IgD-negative memory B cell (primary cell): ENCODE data around the gene RAB3B. TPM values are rescaled to one million over a fixed set of nuclear protein-coding genes. Genes with fewer than 3 reads are reported as not detected.

Experiments
- H3K27ac Mint-ChIP-seq, 3 donors: one replicate each; pipeline ENCODE4 v1.8.0; 2020 to 2022; ENCODE audit warnings: mild to moderate bottlenecking in 3 of 3, mixed read lengths in 3 of 3, moderate library complexity in 1 of 3
- H3K27me3 Mint-ChIP-seq: one replicate; pipeline ENCODE4 v1.8.0; 2021; ENCODE audit warnings: mixed read lengths
- H3K36me3 Mint-ChIP-seq: one replicate; pipeline ENCODE4 v1.8.0; 2020; ENCODE audit warnings: mild to moderate bottlenecking, mixed read lengths
- H3K4me1 Mint-ChIP-seq, 3 donors: one replicate each; pipeline ENCODE4 v1.8.0; 2020 to 2022; ENCODE audit warnings: mixed read lengths in 3 of 3, mild to moderate bottlenecking in 1 of 3
- H3K4me3 Mint-ChIP-seq, 4 donors: one replicate each; pipeline ENCODE4 v1.8.0; 2020 to 2022; ENCODE audit warnings: mild to moderate bottlenecking in 4 of 4, mixed read lengths in 4 of 4, moderate library complexity in 3 of 4
- H3K9me3 Mint-ChIP-seq, 3 donors: one replicate each; pipeline ENCODE4 v1.8.0; 2020 to 2021; ENCODE audit warnings: mixed read lengths in 3 of 3, mild to moderate bottlenecking in 1 of 3
- polyA plus RNA-seq: library from polyadenylated mRNA; unstranded; fragments of 300-500 nt; fragmentation: Illumina TruSeq; gene quantifications from one replicate; pipeline ENCODE4 v1.2.3, GENCODE V29; 2021

RAB3B gene
- polyA plus RNA-seq, 1 donor from 2014 or later: not detected

- no peaks in the 10 kb centered on the region for H3K27me3 Mint-ChIP-seq
- no peaks in the 10 kb centered on the region for H3K9me3 Mint-ChIP-seq
- H3K4me3 Mint-ChIP-seq: no peak overlapping the region
- peaks cover 33 to 40% (median 38%) of the 10 kb centered on the region in 3 donors for H3K4me1 Mint-ChIP-seq
- H3K27ac Mint-ChIP-seq: peak overlapping the region in 1 of 3 donors; percentile 35
- H3K36me3 Mint-ChIP-seq: peaks cover 2% of the 10 kb centered on the region
These were observed 122.8 kb downstream of the RAB3B start for GRCh38 chr1:51867479-51868232.

- H3K27me3 Mint-ChIP-seq: no peaks in the 10 kb centered on the region
- peaks cover 25 to 33% (median 31%) of the 10 kb centered on the region in 3 donors for H3K4me1 Mint-ChIP-seq
- H3K36me3 Mint-ChIP-seq: no peaks in the 10 kb centered on the region
- H3K27ac Mint-ChIP-seq: peak overlapping the region; percentile 22 to 92 (median 84)
- peak overlapping the region in 2 of 4 donors; percentile 73 to 82 for H3K4me3 Mint-ChIP-seq
- no peaks in the 10 kb centered on the region for H3K9me3 Mint-ChIP-seq
These were observed 127.1 kb downstream of the RAB3B start for GRCh38 chr1:51863384-51863783.

- Mint-ChIP-seq H3K4me1 (peaks cover 12 to 23% (median 19%) of the 10 kb centered on the region in 3 donors), H3K27ac (no peak overlapping the region), H3K27me3 (no peaks in the 10 kb centered on the region), H3K4me3 (no peak overlapping the region), H3K36me3 (no peaks in the 10 kb centered on the region), H3K9me3 (no peaks in the 10 kb centered on the region)
These were observed 128.8 kb downstream of the RAB3B start for GRCh38 chr1:51861669-51862068.

GRCh38 chr1:51859735-51860134 is 130.8 kb downstream of the RAB3B start:
- Mint-ChIP-seq H3K36me3 (no peaks in the 10 kb centered on the region), H3K4me3 (no peak overlapping the region), H3K27me3 (no peaks in the 10 kb centered on the region), H3K9me3 (no peaks in the 10 kb centered on the region), H3K27ac (no peak overlapping the region), H3K4me1 (peaks cover 9 to 18% (median 14%) of the 10 kb centered on the region in 3 donors)

GRCh38 chr1:51859333-51859732 is 131.2 kb downstream of the RAB3B start:
- Mint-ChIP-seq H3K4me1 (peaks cover 9 to 18% (median 14%) of the 10 kb centered on the region in 3 donors), H3K27me3 (no peaks in the 10 kb centered on the region), H3K4me3 (no peak overlapping the region), H3K9me3 (no peaks in the 10 kb centered on the region), H3K36me3 (no peaks in the 10 kb centered on the region), H3K27ac (no peak overlapping the region)

GRCh38 chr1:51858892-51859291 is 131.6 kb downstream of the RAB3B start:
- H3K4me1 Mint-ChIP-seq: peaks cover 9 to 18% (median 14%) of the 10 kb centered on the region in 3 donors
- no peak overlapping the region for H3K27ac Mint-ChIP-seq
- peaks cover under 1% of the 10 kb centered on the region for H3K36me3 Mint-ChIP-seq
- H3K27me3 Mint-ChIP-seq: no peaks in the 10 kb centered on the region
- H3K4me3 Mint-ChIP-seq: no peak overlapping the region
- H3K9me3 Mint-ChIP-seq: no peaks in the 10 kb centered on the region

Other genes with a start within 250 kb of the RAB3B start
- 74.7 TPM for gene NRDC, start 112.0 kb downstream of the RAB3B start, polyA plus RNA-seq
- gene KTI12, start 43.1 kb upstream of the RAB3B start, polyA plus RNA-seq: 34.3 TPM
- 75.4 TPM for gene TXNDC12, start 64.5 kb upstream of the RAB3B start, polyA plus RNA-seq
- gene BTF3L4, start 65.6 kb upstream of the RAB3B start, polyA plus RNA-seq: 60.1 TPM
- gene ZFYVE9, start 151.4 kb upstream of the RAB3B start, polyA plus RNA-seq: 0.78 TPM